ENCODE results near the gene PIN1.

DNA sequence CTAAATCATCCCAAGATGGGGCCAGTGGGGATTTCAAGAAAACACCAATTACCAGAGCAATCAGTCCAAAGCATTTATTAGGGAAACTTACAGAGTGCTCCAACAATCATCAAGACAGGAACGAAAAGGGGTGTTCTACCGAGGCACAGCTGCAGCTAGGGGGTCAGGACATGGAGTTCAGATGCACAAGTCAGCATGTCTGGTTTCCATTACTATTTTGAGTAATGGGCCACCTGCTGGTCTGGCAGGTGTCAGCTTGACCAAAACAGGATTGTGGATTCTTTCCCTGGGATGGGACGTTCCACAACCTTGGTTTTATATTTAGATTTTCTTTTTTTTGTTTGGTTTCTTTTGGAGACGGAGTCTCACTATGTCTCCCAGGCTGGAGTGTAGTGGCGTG, 11.3 kb upstream of the PIN1 start:
- TF ChIP-seq CTCF (IDR thresholded peaks at IDR 0.05; ENCODE audit: low read length) (no peak), EZH2 (IDR thresholded peaks at IDR 0.05; ENCODE audit: borderline replicate concordance, low read length) (no peak)
